ENCODE data around the gene ATF6. TPM values are rescaled to one million over a fixed set of nuclear protein-coding genes. Genes with fewer than 3 reads are reported as not detected.
"Not testable (repeated sequence)": the region's sequence is repeated elsewhere in the genome, so short reads cannot be mapped to it uniquely, and the experiment has no call there.

Gene ATF6
- total and polyA plus RNA-seq, 2 of the 4 experiments (the other 2 are of a cell fraction): 12.2 to 17.6 TPM

DNA sequence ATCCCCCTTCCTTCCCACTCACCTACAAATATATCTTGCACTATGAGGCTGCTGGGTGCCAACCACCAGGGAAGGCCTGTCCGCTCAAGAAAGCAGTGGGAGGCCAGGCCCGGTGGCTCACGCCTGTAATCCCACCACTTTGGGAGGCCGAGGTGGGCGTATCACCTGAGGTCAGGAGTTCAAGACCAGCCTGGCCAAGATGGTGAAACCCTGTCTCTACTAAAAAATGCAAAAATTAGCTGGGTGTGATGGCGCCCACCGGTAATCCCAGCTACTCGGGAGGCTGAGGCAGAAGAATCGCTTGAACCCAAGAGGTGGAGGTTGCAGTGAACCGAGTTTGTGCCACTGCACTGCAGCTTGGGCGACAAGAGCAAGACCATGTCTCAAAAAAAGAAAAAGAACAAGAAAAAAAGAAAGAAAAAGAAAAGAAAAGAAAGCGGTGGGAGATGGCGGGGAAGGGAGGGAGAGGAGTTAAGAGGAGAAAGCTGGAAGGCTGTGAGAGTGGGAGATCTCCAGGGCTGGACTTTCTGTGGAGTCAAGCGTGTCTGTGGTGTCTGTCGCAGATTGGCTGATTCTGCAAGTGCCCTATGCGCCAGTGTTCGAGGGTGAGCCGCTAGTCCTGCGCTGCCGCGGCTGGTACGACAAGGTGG lies 40.7 kb upstream of the ATF6 start:
- H3K36me3 ChIP-seq (ENCODE audit: control insufficient read depth, insufficient read depth, low read length); H3K9me3 ChIP-seq (ENCODE audit: control insufficient read depth, insufficient read depth, low read length); DNase-seq; H3K56ac ChIP-seq (ENCODE audit: extremely low read depth, insufficient read depth, low read length); ATAC-seq (ENCODE audit: low read depth); BruUV-seq (replicated peaks); H3K4me1 ChIP-seq (ENCODE audit: control insufficient read depth, insufficient read depth, low read length); H4K20me1 ChIP-seq (ENCODE audit: insufficient read depth, low read length); POLR2A ChIA-PET (ENCODE audit: unreplicated experiment); H3K27me3 ChIP-seq (ENCODE audit: control insufficient read depth, insufficient read depth, low read length); intact Hi-C loops (cut with micrococcal nuclease); dilution Hi-C loops (cut with HindIII; ENCODE audit: low sequenced_read_pairs, unreplicated experiment); H3K18ac ChIP-seq (ENCODE audit: low read depth, low read length): not testable (repeated sequence)
- Histone ChIP-seq H3K4ac (ENCODE audit: low read depth, low read length) (peak overlapping the region; percentile 92), H3K4me3 (ENCODE audit: insufficient read depth, low read depth, low read length) (peak overlapping the region; percentile 98), H2BK5ac (ENCODE audit: low read depth, low read length, poor library complexity, severe bottlenecking) (peak overlapping the region; percentile 63), H4K8ac (ENCODE audit: low read depth in 2 of 2, low read length in 2 of 2) (peak overlapping the region; percentile 71 to 85; a peak in 3 of 4 replicates), H2AK9ac (replicated peaks; ENCODE audit: low read depth, low read length, poor library complexity) (peak overlapping the region; percentile 80), H2BK120ac (ENCODE audit: low read depth, low read length) (peak overlapping the region; percentile 32), H3K23ac (ENCODE audit: low read depth, low read length) (peak overlapping the region; percentile 94), H3K27ac (ENCODE audit: insufficient read depth, low read length) (peak overlapping the region; percentile 91; the same call in 1 of the 2 replicates), H3K14ac (replicated peaks; ENCODE audit: low read depth, low read length) (peak overlapping the region; percentile 81), H3K4me2 (ENCODE audit: low read depth, low read length) (peak overlapping the region; percentile 90), H2AFZ (replicated peaks; ENCODE audit: low read length, poor library complexity) (peak overlapping the region; percentile 95), H3K9me1 (ENCODE audit: insufficient read depth, low read length) (peaks cover 22% of the 10 kb centered on the region), H2BK15ac (ENCODE audit: low read depth, low read length) (peak overlapping the region; percentile 65; the same call in 1 of the 3 replicates), H4K91ac (ENCODE audit: insufficient read depth, low read depth, low read length) (peak overlapping the region; percentile 32; the same call in 1 of the 2 replicates), H2BK20ac (ENCODE audit: low read depth, low read length) (peak overlapping the region; percentile 21; the same call in 1 of the 2 replicates), H4K5ac (ENCODE audit: low read depth, low read length) (peak overlapping the region; percentile 33), H3K79me1 (ENCODE audit: low read depth in 1 of 2, low read length in 2 of 2) (peaks cover 3 to 13% of the 10 kb centered on the region in 2 experiments; a peak in 1 of 4 replicates), H3K9ac (ENCODE audit: low read depth, low read length) (peak overlapping the region; percentile 87; the same call in 1 of the 2 replicates), H2AK5ac (ENCODE audit: low read depth, low read length) (peak overlapping the region; percentile 88)
- CTCF ChIA-PET: interaction anchor here (1.0 to 2.0 kb wide), 2 partner anchors 10 to 16 kb away, joined by 5 to 8 read pairs; no protein-coding TSS in a partner anchor
- in situ Hi-C loops (cut with MboI; ENCODE audit: low sequenced_read_pairs): loop anchor here (25.0 kb wide), 1 partner anchor 88 kb away; the partner anchor contains the start of gene FCGR3B
- 19 to 100% methylated on average over 2 to 7 of the region's 22 CpGs for whole genome bisulfite sequencing, 2 experiments (ENCODE audit: extremely low coverage in 2 of 2, insufficient read length in 1 of 2)
